ENCODE data around the gene FKBP10.
"Not testable (repeated sequence)": the region's sequence is repeated elsewhere in the genome, so short reads cannot be mapped to it uniquely, and the experiment has no call there.

Gene FKBP10, protein sequence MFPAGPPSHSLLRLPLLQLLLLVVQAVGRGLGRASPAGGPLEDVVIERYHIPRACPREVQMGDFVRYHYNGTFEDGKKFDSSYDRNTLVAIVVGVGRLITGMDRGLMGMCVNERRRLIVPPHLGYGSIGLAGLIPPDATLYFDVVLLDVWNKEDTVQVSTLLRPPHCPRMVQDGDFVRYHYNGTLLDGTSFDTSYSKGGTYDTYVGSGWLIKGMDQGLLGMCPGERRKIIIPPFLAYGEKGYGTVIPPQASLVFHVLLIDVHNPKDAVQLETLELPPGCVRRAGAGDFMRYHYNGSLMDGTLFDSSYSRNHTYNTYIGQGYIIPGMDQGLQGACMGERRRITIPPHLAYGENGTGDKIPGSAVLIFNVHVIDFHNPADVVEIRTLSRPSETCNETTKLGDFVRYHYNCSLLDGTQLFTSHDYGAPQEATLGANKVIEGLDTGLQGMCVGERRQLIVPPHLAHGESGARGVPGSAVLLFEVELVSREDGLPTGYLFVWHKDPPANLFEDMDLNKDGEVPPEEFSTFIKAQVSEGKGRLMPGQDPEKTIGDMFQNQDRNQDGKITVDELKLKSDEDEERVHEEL

DNA sequence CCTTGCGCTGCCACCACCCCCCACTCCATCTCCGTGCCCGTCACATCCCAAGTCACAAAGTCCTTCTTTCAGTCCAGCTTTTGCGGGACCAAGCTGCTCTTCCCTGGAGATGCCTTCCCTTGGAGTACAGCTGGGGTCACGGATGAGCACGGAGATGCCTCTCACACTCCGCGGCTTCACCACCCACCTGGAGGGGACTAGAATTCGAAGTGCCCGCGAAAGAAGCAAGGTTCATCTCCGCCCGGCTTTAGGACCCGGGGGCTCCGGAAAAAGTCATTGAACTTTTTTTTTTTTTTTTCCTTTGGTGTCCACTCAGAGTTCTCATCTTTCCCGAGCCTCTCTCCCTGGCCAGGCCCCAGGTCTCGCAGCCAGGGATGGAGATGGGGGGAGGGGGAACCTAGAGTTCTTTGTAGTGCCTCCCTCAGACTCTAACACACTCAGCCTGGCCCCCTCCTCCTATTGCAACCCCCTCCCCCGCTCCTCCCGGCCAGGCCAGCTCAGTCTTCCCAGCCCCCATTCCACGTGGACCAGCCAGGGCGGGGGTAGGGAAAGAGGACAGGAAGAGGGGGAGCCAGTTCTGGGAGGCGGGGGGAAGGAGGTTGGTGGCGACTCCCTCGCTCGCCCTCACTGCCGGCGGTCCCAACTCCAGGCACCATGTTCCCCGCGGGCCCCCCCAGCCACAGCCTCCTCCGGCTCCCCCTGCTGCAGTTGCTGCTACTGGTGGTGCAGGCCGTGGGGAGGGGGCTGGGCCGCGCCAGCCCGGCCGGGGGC, at the start of gene FKBP10:
Gene FKBP10, plus strand, starts transcription at position 624 of the 771 bp plus-strand sequence. Its CDS starts 31 bp downstream, at position 655.
- DNase-seq, result peak; percentile 49

DNA sequence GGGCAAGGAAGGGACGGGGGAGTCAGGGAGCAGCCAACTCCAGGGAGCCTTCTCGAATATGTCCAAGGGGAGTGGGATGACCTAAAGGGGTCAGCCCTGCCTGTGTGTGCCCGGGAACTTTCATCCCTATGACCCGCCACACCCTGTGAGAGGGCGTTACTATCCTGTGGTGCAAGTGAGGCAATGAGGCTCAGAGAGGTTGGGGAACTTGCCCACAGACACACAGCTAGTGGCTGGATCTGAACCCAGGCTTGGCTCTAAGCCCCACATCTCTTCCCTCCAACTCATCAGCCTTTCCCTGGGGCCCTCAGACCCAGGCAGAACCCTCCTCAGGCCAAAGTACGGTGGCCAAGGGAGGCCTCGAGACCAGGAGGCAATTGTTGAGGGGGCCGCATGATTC, 49.5 kb upstream of the FKBP10 start:
- no peak for DNase-seq

DNA sequence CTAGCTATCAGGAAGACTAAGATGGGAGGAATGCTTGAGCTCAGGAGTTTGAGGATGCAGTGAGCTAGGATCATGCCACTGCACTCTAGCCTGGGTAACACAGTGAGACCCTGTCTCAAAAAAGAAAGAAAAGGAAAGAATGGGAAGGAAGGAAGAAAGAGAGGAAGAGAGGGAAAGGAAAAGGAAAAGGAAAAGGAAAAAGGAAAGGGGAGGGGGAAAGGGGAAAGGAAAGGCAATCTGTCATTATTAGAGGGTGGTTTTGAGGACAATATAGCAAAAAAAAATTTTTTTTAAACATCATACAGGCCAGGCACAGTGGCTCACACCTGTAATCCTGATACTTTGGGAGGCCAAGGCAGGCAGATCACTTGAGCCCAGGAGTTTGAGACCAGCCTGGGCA, 46.7 kb upstream of the FKBP10 start:
- no peak for DNase-seq

DNA sequence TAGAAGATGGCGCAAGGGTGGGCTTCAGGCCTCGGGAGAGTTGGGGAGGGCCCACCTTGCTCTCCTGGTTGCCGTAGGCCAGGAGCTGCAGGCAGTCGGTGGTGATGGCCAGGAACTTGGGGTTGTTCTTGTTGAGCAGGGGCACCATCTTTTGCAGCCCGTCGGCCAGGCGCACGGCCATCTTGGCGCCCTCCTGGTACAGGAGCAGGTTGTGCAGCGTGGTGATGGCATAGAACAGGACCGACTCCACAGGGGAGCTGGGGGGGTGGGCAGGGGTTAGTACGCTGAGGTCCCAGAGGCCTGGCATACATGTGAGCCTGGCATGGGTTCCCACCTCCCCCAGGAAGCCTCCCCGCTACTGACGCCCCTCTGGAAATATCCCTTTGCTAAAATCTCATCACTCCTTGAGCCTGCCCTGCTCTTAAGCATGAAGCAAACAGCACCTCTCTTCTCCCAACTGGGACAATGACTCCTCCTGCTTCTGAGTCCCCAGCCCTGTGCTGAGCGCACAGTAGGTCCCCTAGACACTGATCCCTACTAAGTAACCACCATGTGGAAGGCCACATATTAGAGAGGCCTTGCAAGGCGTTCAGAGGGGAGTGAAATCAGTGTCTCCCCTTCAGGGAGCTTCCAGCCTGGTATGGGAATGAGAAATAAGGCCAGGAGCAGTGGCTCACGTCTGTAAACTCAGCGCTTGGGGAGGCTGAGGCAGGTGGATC, 45.3 kb upstream of the FKBP10 start:
- no peak for DNase-seq

DNA sequence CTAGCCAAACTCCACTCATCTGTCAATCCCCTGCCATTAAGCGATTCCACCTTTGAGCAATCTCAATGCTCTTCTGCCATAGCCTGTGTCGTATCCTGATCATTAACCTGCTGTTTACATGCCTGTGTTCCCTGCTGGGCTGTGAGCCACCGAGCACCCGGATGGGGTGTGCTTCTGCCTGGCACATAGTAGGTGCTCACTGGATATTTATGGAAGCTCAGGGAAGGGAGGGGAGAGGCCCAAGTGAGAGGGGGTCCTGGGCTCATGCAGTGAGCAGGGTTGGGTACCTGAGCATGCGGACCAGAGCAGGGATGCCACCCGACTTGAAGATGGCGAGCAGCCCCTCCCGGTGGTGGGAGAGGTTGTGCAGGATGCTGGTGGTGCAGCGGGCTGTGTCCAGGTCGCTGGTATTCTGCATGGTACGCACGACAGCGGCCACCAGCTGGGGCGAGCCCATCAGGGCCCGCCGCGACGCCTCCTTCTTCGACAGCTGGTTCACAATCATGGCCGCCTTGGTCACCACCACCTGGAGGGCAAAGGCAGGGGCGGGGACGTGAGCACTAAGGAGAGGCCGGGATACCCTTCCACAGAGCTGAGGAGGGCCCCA, 44.0 kb upstream of the FKBP10 start:
- no peak for DNase-seq

DNA sequence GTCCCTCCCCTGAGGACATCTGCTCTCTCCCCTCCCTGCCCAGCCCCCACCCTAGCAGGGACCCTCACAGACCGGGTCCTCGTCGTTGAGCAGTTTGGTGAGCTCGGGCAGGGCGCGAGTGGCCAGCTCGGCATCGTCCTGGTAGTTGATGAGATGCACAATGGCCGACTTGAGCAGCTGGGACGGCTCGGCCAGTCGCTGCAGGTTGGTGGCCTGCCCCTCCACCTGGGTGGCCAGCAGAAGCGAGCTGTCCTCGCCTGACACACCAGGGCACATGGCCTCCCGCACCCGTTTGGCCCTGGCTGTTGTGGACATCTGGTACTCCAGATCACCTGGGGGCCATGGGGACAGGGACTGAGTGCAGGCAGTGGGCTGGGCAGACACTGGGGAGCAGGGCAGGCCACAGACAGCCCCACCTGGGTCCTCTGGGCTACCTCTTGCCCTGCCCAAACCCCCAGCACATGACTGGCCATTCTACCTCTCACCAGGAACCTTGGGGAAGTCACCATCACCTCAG, 43.4 kb upstream of the FKBP10 start:
- no peak for DNase-seq

DNA sequence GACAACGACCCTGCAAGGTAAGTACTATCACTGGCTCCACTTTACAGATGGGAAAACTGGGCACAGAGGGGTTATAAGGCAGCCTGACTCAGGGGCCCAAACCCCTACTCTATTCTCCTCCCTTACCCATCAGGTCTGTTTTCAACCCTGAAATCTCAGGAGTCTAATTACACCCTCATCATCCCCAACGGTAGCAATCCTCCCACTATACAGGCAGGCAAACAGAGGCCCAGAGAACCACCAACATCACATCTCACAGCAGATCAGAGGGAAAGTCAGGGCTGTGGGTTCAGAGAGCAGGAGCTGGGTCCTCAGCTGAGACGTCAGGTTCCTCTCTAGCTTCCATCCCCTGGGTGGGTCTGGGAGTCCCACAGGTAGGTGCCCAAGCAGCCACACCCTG, 42.8 kb upstream of the FKBP10 start:
- no peak for DNase-seq

DNA sequence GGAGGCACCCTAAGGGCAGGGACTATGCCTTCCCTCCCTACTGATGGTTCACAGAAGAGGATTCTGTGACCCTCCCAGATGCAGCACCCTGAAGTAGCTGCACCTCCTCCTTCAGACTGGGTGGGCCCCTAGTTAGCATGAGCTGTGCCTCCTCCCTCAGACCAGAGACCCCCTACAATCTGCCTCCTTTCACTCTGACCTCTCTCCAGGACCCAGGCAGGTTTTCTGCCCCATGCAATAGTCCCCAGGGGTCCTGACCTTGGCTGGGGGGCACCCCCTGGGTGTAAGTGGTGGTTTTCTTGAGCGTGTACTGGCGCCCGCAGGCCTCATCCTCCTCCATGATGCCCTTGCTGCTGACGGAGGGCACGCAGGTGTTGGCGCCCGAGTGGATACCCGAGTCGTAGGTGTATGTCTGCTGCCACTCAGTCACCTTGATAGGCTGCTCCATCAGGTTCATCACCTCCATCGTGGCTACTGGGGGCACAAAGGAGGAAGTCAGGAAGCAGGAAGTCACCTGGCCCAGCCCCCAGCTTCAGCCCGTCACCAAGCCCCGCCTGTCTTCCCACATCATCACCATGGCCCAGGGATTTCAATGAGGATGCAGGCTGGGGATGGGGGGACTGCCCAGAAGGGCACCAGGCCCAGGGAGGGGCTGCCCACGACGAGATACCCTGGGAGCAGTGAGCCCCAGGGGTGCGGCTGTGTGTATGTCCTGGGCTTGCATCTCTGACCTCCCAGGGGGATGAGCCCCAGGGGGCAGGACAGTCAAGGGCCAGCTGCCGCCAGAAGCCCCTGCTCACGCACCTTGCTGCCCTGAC, 41.2 kb upstream of the FKBP10 start:
- no peak for DNase-seq

DNA sequence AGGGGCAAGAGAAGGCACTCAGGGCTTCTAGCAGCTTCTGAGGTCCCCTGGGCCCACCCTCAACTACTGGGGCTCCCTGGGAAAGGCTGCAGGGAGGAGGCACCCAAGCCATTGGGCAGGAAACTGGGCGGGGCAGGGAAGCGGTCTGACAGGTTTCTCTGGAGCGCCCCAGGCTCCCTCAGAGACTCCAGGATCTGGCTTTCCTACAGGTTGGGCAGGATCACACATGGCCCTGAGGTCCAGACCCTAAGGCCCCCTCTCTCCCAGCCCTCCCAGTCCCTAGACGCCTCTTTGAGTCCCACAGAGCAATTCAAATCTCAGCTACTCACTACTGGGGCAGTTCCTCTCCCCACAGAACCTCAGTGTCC, 40.6 kb upstream of the FKBP10 start:
- DNase-seq, result no peak

DNA sequence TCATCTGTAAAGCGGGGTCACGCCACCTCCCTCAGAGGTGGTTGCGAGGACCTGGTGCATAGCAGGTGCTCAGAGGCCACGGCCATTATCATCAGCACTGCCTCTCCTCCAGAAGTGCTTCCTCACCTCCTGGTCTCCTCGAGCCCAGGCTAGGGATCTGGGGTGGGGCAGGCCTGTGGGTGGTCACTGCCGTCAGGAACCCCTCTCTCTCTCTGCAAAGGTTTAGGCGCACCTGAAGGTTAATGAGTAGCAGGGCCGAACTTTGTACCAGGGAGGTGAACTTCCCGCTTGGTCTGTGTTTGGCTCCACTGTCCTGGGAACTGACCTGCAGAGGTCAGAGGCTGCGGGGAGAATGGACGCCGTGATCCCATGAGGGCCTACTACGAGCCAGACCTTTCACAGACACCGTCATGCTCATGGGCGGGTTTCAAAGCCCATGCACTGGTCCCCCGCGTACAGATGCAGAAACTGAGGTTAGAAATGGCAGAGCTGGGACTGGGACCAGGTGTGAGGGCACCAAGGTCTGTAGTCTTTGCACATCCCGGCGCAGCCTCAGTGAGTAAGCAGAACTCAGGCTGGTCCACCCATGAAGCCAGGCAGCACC, 40.1 kb upstream of the FKBP10 start:
- DNase-seq, result no peak

DNA sequence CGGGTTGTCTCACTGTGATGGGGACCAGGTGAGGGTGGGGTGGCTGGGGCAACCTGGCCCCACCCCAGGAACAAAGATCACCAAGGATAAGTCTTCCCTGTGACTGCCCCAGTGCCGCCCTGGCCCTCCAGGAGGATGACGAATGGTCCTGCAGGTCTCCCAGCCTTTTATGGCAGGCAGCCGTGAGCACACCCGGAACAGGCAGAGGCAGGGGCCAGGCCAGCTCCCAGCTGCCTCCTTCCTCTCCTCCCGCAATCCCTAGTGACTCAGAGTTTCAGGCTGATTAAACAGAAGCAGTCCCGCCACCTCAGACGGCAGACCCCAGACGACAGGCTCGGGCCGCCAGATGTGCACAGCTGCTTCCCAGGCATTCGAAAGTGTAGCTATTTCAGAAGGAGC, 39.6 kb upstream of the FKBP10 start:
- DNase-seq, result no peak

DNA sequence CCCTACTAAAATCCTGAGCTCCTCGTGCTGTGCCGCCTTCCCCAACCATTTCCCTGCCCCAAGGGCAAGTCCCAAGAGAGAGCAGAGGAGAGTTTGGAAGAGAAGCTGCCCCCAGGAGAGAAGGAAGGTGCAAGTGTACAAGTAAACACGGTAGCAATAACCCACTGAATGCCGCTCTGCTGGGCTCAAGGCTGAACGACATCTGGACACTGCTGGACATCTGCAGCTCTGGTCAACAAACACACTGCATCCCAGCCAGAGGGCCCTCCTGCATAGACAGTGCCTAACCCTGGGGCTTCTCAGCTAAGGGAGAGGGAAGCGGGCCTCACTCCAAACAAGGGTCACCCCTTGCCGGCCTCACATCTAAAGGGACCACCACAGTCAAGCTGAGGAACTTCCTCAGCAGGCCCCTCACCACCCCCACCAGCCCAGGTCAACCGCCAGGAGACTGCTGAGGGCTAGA, 39.0 kb upstream of the FKBP10 start:
- no peak for DNase-seq

DNA sequence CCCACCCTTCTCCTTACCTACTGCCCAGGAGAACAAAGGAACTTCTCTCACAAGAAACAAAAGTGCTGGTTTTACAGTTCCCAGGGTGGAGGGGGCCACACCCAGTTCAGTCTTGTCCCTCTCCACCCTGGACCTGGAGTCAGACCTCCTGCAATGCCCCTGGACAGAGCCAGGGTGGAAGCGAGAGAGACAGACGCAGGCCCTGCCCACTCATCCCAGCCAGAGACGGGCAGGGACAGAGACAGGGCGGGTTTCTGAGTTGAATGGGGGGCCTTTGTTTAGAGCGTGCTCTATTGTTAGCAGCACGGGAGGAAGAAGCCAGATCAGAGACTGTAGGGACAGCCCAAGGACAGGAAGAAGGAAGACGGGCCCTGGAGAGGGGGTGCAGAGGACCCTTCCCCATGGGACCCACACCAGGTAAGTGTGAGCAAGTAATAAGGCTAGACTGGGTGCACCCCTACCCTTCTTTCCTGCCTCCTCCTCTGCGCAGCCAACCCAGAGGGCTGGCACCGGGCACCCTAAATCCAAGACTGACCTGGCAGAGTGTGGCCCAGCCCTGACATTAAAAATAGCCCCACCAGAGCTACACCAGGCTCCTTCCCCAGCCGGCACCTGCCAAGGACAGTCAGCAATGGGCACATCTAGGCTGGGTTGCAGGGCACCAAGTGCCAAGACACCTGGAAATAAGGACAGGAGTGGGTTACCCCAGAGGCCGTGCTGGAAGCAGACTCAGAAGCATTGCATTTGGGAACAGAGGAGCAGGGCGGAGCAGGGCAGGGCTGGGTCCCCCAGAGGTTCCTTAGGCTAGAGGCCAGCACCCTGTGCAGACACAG, 37.2 kb upstream of the FKBP10 start:
- DNase-seq, result no peak

DNA sequence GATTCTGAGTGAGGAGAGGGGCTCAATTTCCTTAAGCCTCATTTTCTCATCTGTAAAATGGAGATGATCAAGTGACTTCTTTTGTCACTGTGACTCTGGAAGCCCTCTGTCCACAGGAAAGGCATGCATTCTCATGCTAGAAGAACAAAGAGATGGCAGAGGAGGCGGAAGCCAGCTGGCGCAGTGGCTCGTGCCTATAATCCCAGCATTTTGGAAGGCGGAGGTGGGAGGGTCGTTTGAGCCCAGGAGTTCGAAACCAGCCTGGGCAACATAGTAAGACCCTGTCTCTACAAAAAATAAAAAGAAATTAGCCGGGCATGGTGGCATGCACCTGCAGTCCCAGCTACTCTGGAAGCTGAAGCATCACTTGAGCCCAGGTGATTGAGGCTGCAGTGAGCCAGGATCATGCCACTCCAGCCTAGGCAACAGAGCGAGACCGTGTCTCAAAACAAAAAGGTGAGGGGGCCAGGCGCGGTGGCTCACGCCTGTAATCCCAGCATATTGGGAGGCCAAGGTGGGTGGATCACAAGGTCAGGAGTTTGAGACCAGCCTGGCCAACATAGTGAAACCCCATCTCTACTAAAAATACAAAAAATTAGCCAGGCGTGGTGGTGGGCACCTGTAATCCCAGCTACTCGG, 36.4 kb upstream of the FKBP10 start:
- DNase-seq, result not testable (repeated sequence)

DNA sequence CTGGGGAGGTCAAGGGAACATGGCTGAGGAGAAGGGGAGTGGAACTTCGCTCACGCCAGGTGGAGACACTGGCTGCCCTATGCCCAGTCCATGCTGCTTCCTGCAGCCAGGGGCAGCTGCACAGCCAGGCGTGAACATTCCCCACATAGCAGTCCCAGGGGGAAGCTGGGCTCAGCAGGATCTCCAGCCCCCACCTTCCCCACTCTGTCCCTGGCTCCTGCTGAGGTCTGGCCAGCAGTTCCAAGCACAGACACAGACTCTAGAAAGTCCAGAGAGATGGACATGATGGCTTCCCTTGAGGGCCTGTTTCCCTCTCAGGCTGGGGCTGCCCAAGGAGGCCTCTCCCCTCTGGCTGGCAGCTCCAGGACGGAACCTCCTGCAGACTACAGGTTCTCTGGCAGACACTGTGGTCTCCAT, 35.6 kb upstream of the FKBP10 start:
- DNase-seq, result no peak

DNA sequence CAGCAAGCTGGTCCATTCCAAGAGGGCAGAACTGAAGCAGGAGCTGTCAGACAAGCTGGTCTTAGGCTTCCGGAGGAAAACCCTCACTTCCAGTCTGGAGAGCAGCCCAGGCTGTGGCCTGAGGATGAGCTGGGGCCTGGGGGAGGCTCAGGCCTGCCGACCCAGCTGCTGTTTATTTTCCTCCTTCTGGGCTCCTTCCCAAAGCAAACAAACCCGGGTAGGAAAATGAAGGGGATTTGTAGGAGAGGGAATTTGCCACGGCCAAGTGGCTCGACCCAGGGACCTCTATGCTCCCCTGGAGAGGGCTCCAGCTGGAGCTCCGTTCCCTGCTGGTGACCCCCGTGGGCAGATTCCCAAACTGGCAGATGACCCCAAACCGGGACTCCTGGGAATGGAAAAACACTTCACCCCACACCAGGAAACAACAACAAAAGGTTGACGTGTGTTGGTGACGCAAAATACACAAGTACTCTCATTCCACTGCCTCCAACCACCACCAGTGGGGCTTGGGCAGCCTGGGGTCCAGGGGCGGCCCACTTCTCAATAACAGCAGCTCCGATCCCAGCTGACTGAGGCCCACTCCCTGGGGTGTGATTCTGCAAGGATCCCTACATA, 35.1 kb upstream of the FKBP10 start:
- no peak for DNase-seq

DNA sequence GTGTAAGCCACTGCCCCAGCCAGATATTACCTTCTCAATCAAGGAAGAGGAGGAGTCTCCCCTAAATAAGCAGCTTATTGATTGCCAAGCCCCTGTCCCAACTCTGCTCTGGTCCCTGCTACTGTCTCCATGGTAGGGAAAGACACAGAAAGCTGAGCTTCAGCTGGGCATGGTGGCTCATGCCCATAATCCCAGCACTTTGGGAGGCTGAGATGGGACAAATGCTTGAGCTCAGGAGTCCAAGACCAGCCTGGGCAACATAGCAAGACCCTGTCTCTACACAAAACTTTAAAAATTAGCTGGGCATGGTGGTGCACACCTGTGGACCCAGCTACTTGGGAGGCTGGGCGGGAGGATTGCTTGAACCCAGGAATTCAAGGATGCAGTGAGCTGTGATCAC, 32.9 kb upstream of the FKBP10 start:
- no peak for DNase-seq

DNA sequence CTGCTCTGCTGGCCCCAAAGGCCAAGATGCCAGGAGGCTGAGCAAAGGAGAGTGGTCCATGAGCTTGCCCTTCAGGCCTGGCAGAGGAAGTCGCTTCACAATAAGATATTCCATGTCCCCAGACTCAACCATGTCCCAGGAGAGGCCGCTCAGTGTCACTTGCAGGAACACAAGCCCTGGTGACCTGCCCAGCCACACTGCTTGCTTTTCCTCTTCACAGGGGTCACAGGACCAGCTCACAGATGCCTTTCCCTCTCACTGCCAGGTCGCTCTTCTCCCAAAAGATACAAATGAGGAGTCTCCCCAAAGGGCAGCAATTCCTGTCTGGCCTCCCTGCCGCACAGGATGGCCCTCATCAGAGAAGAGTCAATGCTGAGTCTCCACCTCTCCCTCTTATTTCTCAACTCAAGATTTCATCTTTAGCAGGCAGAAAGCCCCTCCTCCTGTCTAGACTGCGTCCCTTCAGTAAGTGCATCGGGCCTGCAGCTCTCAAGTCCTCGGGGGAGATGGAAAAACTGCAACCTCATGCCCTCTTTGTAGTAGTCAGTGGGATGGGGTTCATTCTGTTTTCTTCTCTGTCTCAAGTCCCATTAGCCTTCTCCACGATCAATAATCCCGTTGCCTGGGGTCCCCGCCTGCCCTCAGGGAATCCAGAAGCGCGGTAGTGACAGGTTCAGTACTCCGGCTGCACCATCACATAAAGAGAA, 31.2 kb upstream of the FKBP10 start:
- DNase-seq, result no peak

DNA sequence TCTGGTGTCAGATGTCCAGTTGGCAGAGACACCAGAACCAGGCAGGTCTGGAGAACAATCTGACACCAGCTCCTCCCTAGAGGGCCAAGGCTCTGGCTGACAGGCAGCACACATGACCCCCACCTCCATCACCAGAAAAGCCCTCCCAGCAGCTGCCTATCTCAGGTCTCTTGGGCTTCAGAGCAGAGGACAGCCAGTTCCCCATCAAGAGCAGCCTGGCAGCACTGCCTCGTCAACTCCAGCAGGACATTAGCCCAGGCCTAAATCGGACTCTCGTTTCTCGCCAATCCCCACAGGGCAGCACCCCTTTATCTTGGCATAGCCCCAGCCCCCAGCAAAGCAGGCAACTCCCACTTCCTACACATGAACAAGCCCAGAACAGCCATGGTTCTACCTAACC, 30.7 kb upstream of the FKBP10 start:
- DNase-seq, result no peak

All from CD4-positive, alpha-beta T cell treated with Interleukin-17A for 4 hours (primary cell).